NCI-H460 (cell line): ENCODE results near the gene EXTL2. TPM values are rescaled to one million over a fixed set of nuclear protein-coding genes. Genes with fewer than 3 reads are reported as not detected.
A peak's percentile ranks its signal among the peaks of the same experiment; 100 is the strongest.
"Not testable (repeated sequence)": the region's sequence is repeated elsewhere in the genome, so short reads cannot be mapped to it uniquely, and the experiment has no call there.

Experiments used
- DNase-seq: peaks from one replicate; pipeline ENCODE4 v3.0.0-alpha.2; 2016; ENCODE audit warnings: low read depth; ENCODE audit errors: extremely low read depth
- polyA plus RNA-seq: library from polyadenylated mRNA; depleted of rRNA; stranded (reverse); fragments of >200 nt; gene quantifications from 2 replicates; pipeline ENCODE4 v1.2.3, GENCODE V29; 2014; cell fraction: nucleus; rRNA removed
- total RNA-seq: library from RNA; depleted of rRNA; stranded (reverse); fragments of >200 nt; shearing (Covaris generic); gene quantifications from 2 replicates; pipeline ENCODE4 v1.2.3, GENCODE V29; 2014; rRNA removed

Gene EXTL2
- 18.1 and 19.0 TPM in 2 replicates for total RNA-seq
- polyA plus RNA-seq = 26.7 and 38.7 TPM in 2 replicates

DNA sequence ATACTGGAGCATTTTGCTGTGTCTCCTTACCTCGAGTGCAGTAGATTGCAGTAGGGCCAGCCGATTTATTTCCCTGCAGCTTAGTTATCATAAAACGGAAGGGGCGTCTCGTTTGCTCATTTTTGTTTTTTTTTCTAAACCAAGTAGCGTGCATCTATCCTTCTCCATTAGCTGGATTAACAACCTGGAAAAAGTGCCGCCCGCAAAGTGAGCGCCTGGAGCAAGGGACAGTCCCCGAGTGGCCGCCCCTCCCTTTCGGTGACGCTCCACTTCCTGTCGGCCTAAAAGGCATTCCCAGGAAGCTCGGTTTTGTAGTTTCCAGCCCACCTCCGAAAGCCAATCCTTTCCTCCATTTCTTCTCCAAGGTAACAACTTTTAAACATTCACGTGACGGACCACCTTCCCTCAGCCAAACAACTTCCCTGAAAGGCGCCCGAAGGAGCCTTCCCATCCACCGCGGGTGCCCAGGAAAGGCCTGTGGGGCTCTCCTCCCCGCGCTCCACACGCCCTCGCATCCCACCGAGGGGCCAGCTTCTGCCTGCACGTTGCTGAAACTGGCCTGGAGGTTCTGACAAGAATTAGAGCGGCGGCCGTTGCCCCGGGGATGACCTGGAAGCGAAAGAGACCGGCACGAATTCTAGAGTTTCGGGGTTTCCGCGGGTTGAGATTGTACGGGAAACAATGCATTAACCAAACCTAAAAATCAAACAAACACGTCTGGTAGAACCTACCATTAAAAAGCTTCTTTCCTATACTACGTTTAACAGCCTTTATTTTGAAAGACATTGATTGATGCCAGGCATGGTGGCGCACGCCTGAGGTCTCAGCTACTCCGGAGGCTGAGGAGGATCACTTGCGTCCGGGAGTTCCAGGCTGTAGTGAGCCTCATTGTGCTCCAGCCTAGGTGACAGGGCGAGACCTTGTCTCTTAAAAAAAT is at the start of gene EXTL2:
EXTL2 (minus strand) TSS at position 240 of the 937 bp plus-strand sequence. CDS start 6,085 bp downstream, outside the sequence.
- DNase-seq = peak; percentile 57

DNA sequence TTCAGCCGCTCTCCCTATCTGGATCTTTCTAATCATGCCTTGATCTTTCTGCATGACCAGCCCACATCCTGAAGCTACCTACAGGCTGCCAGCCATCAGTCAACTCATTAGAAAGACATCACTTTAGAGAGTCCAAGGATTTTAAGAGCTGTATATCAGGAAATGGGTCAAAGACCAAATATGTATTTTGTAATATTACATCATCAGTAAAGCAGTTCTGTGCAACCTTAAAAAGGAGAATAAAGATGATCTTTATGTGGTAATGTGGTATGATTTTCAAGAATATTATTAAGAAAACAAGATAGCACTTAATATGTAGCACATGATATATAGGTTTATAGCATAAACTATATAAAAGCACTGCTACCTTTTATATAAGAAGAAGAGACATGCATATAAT is 48.9 kb upstream of the EXTL2 start:
- no peak for DNase-seq

DNA sequence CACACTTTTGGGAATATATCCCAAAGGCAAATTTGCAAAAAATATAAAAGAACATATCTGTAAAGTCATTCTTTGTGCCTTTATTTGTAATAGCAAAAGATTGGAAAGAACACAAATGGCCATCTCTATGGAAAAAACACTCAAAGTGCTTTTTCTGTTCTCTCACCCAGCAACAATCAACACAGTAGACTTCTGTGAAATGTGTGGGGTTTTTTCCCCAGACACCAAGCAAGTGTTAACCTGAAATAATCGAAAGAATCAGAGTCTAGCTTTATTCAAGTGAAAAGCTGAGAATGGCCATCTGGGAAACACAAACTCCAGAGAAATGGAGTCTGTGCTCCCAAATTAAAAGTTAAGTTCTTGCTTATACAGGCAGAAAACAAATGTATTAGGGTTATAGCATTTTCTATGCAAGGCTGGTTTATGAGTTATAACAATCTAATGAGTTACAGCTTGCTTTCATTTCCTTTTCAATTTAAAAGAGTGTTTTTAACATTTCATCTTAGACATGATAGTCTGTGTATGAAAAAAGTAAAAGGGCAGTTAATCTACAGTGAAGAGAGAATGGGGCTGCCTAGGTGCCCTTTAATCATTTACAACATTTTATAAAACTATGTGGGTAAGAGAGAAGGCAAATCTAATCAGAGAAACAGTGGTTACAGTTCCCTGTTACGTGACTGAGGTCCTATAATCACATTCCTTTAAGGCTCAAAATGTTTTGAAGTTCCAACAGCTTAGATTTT is 47.8 kb upstream of the EXTL2 start:
- no peak for DNase-seq

DNA sequence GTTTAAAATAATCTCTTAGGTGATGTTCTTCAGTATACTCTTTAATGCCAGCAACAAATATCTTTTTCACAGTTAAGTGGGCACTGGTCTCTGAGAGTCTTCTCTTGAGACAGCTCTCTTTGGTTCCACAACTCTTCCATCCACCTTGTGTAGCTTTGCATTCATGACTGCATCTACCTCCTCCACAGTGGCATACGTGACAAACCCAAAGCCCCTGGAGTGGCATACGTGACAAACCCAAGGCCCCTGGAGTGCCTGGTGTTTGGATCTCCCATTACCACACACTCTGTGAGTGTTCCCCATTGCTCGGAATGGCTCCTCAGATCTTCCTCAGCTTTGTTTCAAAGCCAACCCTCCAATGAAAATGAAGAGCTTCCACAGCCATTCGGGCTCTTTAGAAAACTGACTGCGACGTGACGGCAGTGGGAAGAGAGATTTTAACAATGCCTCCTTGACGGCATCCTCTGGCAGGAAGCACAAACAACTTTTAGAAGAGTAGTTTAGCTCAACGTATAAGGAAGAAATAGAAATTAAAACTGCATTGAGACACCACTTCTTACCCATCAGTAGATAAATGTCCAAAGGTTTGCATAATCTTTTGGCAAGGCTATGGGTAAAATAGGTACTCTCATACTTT is 47.1 kb upstream of the EXTL2 start:
- DNase-seq = no peak

GRCh38 chr1:100941098-100941527 is 46.5 kb upstream of the EXTL2 start:
- DNase-seq = no peak

GRCh38 chr1:100936194-100936967 is 41.7 kb upstream of the EXTL2 start:
- no peak for DNase-seq

- not testable (repeated sequence) for DNase-seq
Observed at GRCh38 chr1:100933555-100933954, 38.9 kb upstream of the EXTL2 start.

DNA sequence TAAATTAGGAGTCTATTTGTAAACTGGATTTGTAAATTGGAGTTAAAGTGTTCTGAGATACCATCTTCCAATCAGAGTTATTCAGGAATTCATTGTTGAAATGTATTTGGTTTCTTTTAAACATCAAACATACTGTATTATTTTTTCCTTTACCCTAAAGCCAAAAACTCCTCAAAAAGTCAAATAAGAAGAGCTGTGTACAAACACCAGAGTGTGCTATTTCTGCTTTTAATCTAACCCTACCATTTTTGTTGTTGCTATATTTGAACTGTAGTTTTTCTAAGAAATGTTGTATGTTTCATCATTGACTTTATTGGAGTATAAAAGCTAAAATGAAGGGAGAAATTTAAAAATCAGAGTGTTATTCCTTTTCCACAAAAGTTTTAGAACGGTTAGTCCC is 37.1 kb upstream of the EXTL2 start:
- DNase-seq = no peak

DNA sequence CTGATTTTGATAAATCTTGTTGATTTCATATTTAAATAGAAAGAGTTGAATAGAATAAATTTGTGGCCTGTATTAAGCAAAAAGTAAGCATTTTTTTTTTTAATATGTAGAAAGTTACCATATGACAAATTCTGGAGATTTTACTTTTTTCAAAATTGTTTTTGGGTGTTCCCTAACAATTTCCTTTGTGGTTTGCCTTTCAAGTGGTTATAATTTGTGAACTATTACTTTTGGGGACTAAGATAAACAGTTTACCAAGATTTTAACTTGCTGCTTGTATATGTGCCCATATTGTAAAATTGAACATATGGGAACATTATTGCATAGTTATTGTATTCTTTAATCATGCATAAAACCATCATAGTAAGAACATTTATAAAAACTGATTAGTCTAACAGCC is 35.9 kb upstream of the EXTL2 start:
- DNase-seq = no peak

DNA sequence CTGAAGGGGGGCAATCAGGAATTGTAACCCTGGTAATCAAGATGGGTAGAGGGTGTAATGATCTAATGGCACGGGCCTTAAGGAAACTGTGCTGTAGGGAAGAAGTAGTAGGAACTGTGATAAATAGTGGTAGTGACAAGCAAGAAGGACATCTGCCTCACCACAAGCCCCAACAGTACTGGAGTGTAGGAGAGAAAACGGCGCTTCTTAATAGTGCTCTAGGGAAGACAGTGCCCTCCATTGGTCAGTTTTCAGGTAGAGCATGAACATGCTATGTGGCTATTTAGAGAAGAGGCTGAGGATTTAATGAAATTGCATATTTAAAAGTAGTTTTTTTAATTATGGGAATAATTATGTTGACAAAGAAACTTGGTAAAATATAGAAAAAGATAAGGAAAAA is 33.5 kb upstream of the EXTL2 start:
- no peak for DNase-seq

DNA sequence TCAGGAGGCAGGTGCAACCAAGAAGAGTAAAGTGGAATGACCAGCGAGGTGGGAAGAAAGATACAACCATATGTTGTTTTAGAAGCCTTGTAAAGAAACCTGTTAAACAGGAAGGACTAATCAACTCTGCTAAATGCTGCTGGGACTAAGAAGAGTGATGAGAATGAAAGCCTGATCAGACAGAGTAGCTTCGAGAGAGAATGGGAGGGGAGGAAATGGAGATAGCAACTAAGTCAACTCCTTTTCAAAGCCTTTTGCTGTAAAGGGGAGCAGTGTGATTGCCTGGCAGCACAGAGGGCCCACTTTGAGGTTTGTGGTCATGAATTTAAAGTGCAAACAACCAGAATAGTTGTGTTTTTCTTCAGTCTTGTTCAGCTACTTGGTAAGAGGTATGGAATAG is 32.6 kb upstream of the EXTL2 start:
- no peak for DNase-seq

DNA sequence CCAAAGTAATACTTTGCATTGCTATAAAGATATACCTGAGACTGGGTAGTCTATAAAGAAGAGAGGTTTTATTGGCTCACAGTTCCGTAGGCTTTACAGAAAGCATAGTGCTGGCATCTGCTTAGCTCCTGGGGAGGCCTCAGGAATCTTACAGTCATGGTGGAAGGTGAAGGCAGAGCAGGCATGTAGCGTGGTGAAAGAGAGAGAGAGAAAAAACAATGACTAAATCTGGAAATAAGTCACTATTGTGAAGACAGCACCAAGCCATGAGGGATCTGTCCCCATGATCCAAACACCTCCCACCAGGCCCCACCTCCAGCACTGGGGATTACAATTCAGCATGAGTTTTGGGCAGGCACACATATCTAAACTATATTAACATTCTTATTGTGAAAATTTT is 31.6 kb upstream of the EXTL2 start:
- DNase-seq = no peak

DNA sequence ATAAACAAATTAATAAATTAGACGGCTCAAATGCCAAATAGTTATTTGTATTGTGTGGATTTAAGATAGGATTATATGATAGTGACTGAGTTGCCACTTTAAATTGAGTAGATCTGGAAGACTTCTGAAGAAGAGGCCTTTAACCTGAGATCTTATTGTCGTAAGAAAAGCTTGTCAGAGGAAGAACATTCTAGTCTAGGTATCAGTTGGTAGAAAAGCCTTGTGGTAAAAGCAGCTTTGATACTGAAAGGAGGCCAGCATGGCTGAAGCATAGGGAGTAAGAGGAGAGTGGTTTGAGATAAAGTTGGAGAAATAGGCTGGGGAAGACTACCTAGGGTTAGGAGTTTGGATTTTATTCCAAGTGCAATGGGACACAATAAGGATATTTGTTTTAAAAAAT is 30.3 kb upstream of the EXTL2 start:
- DNase-seq = no peak

- no peak for DNase-seq
Observed at GRCh38 chr1:100924212-100924611, 29.6 kb upstream of the EXTL2 start.

DNA sequence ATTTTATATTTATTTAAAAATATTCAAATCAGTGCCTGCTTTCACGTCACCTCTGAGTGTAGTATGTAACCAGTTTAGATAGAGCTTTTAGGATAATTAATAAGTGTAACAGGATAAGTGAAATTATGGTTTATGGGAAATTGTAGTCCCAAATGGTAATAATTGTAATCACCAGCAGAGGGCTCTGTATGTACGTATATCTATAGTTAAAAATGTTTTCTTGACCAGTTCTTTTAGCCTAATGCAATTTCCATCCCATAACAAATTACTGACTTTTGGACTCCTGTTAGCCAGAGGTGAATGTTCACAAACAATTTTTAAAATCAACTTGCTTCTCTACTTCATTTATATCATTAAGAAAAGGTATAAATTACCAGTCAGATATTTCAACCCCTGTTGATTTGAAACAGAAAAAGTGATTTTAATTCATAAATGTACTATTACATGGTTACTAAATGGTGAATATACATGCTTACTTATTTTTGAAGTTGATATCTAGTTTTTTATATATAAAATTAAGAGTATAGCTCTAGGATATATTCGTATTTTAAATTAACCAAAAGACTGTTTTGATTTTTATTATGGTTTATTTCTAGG is 26.6 kb upstream of the EXTL2 start:
- peak; percentile 48 for DNase-seq

GRCh38 chr1:100912019-100912418 is 17.4 kb upstream of the EXTL2 start:
- DNase-seq = no peak

GRCh38 chr1:100909018-100909417 is 14.4 kb upstream of the EXTL2 start:
- no peak for DNase-seq

DNA sequence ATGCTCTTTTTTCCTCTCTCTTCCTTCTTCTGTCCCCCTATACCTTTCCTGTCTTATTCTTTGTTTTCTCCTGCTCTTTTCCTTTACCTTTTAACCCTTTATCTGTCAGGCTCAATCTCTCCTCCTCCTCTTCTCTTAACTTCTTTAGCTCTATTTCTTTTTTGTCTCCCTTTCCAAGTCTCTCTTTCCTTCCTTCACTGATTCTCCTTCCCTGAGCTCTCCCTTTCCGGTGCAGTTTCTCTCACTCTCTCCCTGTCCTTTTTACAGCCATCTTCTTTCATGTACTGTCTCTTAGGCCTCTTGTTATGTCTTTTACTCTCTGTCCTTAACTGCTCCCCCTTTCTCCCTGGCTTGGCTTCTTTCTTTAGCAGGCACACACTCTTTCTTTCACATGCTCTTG is 13.2 kb upstream of the EXTL2 start:
- DNase-seq = no peak

DNA sequence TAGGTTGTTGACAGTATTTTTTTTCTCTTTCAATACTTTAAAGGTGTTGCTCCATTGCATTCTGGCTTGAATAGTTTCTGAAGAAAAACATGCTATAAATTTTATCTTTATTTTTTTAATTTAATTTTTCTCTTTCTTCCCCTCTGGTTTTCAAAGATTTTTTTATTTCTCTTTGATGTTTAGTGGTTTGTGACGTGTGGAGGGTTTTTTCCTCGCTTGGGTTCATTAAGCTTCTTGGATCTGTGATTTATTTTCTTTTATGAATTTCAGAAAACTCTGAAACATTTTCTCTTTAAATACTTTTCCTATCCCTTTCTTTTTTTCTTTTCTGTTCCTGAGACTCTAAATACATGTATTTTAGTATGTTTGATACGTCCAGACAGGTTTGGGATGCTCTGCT is 10.5 kb upstream of the EXTL2 start:
- DNase-seq = no peak

DNA sequence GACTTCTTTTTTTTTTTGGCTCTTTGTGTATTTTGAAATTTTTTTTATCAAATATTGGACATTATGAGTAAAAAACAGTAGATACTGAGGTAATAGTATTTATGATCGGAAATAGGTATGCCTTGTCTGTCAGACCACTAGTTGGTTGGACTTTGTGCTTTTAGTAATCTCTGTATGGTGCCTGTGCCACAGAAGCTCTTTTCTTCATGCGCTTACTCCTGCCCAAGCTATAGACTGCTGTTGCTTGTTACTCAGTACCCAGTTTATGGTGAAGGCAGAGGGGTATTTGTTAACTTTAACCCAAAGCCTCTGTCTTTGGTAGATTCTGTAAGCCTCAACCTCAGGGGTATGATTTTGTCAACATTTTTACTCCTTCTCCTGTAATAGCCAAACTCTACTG is 9.9 kb upstream of the EXTL2 start:
- no peak for DNase-seq
